ENCODE results near the gene RNF141.

The RNF141 gene

DNA sequence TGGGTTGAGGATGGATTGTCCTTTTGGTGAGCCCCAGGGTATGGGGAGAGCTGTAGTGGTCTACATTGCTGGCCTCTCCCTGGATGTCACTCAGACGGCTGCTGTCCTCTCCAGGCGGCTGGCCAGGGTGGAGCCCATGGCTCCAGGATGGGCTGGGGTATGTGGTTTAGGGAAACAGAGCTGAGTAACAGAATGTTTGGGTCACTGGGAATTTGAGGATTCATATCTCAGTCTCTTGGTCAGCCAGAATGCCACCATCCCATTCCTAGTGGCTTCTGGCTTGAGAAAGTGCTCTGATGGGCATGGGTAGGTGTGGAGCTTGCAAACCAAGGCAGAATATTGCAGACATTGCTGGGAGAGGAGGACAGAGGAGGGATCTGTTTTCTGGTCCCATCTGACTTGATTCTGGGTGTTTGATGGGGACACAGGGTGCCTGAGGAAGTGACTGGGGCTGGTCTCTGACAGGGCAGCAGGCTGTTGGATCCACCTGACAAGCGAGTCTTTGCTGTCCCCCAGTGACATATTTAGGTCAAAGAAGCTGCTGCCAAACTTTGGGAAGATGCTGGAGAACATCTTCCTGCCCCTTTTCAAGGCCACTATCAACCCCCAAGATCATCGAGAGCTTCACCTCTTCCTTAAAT lies 44.6 kb downstream of the RNF141 start:
- DNase-seq: no peak

DNA sequence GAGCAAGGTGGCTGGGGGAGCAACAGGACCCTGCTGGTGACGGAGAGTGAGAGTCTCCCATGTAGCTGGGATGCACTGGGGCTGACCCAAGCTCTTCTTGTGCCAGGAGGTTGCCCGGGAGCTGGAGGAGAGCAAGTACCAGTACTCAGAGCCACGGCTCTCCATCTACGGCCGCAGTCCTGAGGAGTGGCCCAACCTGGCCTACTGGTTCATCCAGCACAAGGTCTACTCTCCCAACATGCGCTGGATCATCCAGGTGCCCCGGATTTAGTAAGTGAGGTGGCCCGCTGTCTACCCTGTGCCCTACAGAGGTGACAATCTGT lies 45.6 kb downstream of the RNF141 start:
- no peak for DNase-seq

DNA sequence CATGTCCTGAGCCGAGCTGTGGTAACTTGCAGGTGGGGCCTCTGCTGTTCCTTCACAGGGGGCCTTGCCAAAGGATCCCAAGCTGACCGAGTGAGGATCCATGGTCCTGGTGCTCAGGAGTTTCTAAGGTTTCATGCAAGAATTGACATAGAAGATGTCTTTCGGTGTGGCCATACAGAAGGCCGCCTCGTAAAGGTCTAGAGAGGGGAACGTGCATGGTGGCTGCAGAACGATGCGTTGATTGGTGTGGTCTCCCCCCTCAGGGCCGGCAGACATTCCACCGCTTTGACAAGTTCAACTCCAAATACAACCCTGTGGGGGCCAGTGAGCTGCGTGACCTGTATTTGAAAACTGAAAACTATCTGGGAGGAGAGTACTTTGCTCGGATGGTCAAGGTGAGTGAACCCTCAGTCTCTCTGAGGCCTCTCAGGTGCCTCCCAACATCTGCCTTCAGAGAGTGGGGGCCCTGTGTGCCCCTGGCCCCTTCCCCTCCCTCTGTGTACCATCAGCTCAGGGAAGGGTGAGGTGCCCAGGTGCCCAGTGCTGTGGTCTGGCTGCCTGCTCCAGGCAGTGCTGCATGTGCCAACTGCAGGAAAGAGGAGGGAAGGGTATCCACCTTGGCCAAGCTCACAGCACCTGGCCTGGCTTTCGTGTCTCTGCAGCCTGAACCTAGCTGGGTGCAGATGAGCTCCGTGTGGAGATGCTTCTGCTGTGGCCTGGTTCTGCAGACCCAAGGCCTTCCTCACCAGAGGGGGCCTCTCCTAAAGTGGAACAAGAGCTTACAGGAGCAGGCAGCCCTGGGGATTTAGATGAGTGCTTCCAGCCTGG lies 46.1 kb downstream of the RNF141 start:
- DNase-seq: no peak

DNA sequence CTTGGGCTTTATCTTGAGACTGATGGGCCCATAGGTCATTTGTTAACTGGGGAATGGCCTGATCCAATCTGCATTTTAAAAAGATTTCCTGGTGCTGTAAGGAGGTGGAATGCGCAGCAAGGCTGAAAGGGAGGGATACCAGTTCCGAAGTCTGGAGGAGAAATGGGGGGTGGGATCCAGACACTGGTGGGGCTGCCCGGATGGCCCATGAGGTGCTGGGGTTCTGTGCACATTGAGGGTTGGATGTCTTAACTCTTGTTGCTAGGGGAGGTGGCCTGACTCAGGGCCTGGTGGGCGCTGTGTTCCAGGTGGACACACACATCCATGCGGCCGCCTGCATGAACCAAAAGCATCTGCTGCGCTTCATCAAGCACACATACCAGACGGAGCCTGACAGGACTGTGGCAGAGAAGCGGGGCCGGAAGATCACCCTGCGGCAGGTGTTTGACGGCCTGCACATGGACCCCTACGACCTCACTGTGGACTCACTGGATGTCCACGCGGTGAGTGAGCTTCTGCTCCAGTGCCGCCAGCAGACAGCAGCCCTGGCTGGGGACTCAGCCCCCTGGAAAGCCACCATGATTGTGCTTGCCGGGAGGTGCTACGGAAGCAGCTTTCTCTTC lies 47.8 kb downstream of the RNF141 start:
- no peak for DNase-seq

DNA sequence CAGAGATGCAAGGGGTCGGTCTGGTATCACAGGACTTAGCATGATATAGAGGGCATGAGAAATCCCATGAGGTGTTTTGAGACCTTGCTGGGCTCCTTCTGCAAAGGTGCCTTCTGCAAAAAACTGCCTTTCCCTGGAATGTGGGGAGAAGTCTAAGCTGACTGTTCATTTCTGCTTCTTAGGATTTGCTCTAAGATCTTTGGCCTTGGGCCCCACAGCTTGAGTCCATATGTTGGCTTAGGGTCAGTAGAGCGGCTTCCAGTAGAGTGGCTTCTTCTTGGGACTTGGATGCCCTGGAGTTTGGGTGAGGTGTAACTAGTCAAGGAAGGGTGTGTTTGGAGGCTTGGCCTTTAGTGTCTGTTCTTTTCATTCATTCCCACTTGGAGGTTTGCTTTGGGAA lies 48.9 kb downstream of the RNF141 start:
- no peak for DNase-seq

DNA sequence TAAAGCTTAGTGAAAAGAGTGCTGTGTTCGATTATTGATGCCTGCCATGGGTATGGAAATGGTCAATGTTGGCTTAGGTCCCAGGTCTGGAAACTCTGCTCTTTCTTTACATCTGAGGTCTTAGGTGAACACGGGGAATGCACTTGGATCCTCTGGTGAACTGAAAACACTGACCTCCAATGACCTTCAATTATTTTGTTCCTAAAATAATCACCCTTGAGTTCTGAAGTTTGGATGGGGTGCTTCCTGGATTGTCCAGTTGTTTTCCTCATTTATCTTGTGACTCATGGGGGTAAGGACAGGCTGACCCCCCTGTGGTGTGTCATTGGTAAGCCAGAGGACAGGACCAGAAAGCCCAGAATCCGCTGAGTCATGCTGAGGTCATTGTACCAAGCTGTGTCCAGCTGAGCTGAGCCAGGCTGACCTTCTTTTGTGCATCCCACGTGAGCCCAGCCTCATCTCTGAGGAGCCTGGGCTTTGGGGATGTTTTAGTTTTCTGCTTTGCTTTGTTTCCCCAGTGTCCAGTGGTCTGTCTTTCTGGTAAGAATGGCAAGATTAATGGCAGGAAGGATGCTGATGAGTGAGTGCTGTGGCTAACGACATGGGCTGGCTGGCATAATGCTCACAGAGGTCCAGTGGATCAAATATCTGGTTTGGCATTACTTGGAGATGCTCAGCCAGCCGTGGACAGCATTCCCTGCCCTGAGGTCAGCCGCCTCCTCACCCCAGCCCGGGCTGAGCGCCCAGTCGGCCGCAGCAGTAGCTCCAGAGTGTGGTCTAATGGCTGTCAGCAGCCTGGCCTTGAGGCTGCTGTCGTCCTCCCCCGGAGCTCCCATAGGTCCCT lies 50.4 kb downstream of the RNF141 start:
- no peak for DNase-seq

DNA sequence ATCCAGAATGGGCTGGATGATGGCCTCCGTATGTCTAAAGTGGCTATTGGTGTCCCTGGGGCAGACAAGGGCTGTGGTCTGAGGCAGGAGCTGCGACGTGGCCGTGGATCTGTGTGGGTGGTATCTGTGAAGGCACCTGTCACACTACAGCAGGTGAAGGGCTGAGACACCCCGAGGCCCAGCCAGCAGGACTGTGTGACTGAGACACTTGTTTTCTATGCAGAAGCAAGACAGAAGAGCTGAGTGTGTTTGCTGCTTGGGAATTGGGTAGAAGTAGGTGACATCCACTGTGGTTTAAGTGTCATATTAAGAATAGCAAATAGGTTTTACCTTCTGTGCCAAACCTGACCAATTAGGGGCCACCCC lies 51.0 kb downstream of the RNF141 start:
- DNase-seq: no peak

DNA sequence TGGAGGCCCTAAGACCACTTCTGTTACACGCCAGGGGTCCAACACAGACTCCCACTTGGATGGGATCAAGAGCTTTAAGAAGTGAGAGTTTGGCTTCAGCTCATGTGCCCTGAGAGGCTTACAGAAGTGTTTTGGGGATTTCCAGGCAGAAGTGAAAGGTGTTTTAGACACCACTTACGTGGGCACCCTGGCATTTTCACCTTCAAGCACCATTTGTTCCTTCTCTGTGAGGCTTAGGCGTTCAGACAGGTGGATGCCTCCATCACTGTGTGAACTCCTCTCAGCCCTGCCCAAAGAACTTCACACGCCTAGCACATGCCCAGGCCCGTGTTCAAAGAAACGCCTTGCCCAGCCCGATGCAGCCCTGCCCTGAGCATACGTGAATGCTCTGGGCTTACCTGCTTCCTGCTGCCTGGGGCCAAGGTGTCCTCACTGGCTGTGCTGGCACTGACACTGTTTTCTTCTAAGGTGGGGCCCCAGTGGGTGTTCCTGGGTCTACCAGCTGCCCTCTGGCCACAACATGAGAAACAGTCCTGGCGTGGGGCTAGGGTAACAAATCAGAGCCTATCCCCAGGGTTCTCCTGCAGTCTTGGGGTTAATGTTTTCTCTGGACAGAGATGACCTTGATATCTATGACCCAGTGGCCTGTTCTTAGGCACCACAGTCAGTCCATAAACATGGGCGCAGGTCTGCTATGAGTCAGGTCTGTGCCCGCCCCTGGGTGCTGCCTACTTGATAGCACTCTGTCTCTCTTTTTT lies 51.9 kb downstream of the RNF141 start:
- DNase-seq: no peak

DNA sequence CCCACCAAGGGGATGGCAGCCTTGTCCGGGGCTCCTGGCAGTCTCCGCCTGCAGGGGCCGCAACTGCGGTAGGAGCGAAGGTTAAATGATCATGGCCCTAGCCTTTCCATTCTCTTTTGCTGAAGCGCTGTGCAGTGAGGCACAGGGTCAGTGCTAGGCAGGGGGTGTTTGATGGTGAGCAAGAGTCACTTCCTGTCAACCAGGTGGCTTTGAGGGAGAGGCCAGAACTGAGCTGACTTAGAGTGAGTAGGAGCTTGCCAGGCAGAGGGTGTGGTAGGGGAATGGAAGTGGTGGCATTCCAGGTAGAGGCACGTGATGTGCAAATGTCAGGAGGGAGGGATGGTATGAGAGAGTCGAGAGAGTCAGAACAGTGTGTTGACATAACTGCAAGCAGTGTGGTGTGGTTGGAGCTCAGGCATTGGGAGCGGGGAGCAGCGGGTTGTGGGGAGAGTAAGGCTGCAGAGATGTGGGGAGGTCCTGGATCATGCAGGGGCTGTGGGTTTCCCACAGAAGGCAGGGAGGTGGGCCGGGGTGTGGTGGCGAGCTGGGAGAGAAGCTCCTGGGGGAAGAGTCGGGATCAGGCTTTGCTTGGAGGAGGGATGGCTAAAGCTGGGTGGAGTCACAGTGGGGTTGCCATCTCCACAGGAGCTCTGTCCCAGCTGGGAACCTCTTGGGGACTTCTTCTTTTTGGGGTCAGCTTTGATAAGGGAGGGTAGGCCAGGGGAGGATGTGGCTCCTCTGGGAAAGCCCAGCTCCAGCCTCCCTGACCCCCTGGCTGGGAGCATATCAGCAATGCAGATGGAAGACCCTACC lies 52.7 kb downstream of the RNF141 start:
- no peak for DNase-seq

DNA sequence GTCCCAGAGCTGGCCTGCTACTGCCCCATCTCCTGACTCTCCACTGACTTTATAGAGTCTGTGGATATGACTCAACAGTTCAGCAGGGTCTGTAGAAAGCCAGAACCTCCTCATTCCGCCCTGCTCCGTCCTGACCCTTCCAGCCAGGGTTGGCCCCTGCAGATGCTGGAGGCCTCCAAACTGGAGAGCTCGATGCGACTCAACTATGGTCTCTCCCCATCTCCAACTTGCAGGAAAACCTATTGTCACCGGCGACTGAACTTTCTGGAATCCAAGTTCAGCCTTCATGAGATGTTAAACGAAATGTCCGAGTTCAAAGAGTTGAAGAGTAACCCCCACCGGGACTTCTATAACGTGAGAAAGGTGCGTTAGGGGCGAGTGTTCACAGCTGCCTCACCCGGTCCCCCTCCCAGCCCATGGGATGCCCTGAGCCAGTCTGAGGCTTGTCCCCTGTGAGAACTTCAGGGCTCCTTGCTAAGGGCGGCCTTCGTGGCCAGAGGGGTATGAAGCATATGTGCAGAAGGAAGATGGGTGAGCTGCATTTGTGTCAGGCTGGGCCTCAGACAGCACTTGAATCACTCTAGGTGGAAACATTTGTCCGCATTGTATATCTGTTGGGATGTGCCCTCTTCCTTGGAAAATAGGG lies 53.9 kb downstream of the RNF141 start:
- no peak for DNase-seq

DNA sequence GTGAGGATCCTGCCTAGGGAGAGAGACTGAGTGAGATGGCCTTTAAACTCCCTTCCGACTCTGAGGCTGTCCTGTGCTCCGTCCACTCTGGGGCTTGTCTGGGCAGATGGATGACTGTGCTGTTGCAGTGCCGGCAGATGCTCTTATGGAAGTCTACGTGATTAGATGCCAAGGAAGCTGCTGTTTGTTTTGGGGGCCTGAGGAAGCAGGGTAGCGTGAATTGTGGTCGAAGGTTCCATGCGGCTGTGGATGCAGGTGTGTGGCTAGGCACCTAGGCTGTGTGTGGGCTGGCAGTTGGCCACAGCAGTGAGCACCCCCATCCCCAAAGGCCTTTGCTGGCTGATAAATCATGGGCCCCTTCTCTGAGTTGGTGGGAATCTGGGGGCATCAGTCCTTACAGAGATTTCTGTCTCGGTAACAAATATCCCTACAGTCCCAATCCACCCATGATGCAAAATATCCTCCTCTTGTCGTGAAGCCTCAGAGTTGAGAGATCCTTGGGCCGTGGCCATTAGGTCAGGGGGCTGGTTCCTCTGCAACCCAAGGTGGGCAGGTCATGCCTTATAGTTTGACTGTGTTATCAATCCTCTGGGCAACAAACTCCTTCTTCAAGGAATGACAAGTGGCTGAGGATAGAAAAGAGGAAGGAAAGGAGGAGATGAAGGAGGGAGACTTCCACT lies 54.7 kb downstream of the RNF141 start:
- DNase-seq: no peak

DNA sequence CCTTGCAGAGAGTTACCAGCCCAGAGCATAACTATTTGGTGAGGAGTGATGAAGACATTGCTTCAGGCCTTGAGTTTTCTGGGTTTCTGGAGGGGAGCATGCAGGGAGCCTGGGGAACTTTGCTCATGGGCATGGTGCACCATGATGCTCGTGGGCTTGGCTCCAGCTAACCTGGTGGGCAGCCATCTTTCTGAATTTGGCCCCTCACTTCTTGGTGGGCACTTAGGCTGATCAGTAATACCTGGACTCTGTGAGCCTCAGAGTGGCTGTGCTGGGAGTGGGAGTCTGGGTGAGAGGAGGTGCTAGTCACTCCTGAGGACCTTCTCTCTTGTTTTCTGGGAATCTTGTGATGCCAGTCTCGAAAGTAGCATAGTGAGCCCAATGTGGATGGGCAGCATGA lies 55.3 kb downstream of the RNF141 start:
- DNase-seq: no peak

DNA sequence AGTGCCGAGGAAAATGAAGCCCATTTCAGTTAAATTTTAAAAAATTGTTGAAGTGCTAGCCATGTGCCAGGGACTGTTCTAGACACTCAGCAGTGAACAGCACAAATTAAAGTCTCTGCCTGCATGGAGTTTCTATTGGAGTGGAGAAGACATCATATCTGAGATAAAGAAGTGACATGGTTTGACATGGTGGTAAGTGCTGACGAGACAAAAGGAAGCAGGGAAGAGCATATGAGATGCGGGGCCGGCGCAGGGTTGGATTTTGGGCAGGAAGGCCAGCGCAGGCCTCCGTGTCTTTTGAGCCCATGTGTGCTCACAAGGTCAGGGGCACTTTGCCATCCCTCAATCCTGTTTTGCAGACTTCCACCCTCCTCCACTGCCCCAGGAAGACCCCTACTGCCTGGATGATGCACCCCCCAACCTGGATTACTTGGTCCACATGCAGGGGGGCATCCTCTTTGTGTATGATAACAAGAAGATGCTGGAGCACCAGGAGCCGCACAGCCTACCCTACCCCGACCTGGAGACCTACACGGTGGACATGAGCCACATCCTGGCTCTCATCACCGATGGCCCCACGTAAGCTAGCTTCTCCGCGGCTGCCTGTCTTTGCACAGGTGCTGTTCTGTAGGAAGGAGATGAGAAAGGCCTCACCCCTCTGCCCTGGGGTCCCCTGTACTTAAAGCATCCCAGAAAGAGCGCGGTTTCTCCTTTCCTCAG lies 56.4 kb downstream of the RNF141 start:
- no peak for DNase-seq

DNA sequence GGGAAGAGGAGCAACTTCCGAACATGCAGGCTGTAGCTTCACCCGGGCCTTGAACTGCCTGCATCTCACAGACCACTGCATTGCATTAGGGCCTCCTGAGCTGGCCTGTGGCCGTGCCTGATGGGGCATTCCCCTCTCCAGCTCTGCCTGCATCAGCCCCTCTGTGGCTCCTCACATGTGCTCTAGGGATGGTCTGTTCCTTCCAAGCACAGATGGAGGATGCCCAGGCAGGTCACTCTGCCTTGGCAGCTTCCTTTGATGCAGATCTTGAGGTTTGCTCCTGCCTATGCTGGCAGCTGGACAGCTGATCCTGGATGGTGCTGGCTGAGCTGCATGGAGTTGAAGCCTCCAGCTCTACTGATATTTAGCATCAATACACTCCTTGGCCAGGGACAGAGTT lies 57.4 kb downstream of the RNF141 start:
- DNase-seq: no peak

DNA sequence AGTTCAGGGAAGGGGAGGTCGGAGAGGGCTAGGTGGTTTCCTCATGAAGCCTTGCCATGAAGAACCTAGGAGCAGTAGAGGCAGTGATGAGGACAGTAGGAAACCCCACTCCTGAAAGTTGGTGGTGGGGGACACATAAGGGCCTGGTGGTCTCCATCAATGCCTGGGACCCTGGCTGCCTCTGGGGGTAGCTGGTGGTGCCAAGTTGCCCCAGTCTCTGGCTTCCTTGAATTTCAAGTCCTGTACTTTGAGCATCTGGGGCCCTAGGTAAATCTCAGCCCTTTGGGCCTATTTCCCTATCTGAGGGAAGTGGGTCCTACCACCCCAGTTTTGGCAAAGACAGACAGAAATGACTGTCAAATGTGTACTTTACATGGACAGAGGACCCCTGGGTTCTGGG lies 57.8 kb downstream of the RNF141 start:
- no peak for DNase-seq

DNA sequence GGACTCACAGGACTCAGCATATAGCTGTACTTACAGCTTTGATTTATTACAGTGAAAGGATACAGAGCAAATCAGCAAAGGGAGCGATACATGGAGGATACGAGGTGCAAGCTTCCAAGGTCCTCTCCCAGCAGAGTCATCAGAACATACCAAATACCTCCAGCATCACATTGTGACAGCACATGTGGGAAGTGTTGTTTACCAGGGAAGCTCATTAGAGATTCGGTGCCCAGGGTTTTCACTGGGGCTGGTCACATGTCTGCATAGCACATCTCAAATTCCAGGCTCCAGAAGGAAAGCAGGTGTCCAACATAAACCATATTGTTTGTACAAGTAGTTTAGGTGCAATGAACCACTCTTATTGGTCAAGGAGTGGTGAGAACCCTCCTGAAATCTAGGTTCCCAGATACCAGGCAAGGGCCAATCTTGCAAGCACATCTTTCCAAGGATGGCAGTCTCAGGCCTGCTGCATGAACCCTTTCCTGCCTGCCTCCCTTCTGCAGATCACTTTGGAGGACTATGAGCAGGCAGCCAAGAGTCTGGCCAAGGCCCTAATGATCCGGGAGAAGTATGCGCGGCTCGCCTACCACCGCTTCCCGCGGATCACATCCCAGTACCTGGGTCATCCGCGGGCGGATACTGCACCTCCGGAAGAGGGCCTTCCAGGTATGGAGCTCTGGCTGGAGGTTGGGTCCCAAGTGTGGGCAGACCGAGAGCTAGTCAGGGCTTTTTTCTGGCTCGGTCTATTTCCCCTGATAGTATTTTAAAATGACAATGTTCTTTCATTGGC lies 59.2 kb downstream of the RNF141 start:
- DNase-seq: no peak

DNA sequence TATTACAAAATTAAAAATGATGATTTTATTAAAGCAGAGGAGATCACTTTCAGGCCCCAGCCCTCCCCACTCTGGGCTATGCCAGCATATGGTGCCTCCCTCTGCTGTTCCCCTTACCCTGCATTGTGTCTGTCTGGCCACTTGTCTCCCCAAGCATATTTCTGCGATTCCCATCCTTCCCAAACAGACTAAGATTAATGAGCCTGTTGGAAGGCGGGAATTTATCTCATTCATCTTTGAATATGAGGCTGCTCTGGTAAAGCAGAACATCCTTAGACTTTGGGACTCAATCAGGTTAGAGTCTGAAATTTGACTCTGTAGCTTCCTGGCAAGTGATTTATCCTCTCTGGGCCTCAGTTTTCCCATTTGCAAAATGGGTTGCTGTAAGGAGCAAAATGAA lies 60.2 kb downstream of the RNF141 start:
- DNase-seq: no peak

DNA sequence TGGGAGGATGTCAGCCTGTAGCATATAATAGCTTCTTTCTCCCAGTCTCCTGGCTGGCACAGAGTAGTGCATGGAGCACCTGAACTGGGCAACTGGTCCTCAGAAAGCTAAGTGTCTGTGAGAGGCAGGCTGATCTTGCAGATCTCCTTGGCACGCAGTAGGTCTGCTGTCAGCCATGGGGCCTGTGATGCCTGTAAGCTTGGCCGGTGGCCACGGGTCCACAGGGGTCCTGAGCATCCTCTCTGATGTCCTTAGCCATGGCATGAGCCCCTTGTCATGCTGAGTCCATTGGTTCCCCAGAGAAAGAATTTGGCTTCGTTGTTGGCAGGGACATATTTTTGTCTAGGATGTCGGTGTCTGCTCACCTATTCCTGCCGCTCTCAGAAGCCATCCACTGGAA lies 61.0 kb downstream of the RNF141 start:
- no peak for DNase-seq
